ENCODE measurements around the gene TMEM167B. TPM values are rescaled to one million over a fixed set of nuclear protein-coding genes. Genes with fewer than 3 reads are reported as not detected.

The TMEM167B gene
- total RNA-seq, 1 experiment from 2014 or later, result 26.4 TPM

DNA sequence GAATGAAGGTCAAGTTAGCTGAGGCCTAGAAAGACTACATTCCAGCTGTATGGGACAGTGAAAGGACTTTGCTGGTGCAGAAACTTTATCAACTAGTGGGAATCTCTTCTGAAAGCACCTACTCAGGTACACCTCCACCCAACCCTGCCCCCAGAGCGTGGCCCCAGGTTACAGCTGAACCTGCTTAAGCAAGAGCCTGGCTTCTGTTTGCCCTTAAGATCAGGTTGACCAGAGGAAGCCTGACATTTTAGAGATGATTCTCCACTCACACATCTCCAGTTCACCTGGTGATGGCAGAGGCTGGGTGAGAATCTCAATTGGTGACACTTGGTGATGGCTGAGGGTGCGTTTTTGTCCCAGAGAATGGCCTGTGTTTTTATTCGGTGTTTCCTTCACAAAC lies 47.4 kb downstream of the TMEM167B start:
- Histone ChIP-seq H3K27ac (ENCODE audit: low read depth, low read length, poor library complexity, severe bottlenecking) (no peak overlapping the region), H3K4me3 (ENCODE audit: low read depth, low read length, poor library complexity, severe bottlenecking) (no peak overlapping the region), H3K27me3 (replicated peaks; ENCODE audit: insufficient read depth, low read depth, low read length, poor library complexity) (no peaks in the 10 kb centered on the region), H3K9me3 (ENCODE audit: low read depth, low read length, poor library complexity, severe bottlenecking) (no peaks in the 10 kb centered on the region), H3K36me3 (ENCODE audit: insufficient read depth, low read length, poor library complexity, severe bottlenecking) (no peaks in the 10 kb centered on the region), H3K4me1 (ENCODE audit: insufficient read depth, low read length, poor library complexity, severe bottlenecking) (peaks cover 15% of the 10 kb centered on the region)
- no peak for DNase-seq (ENCODE audit: low spot score)
- intact Hi-C loops (cut with micrococcal nuclease; ENCODE audit: unreplicated experiment), result no loop called here
- ChIA-PET POLR2A (ENCODE audit: low non-redundant PET) (no interaction called here), CTCF (no interaction called here)
- no TSS peak for BruUV-seq (replicated peaks)
- TF ChIP-seq, protein P1, sequence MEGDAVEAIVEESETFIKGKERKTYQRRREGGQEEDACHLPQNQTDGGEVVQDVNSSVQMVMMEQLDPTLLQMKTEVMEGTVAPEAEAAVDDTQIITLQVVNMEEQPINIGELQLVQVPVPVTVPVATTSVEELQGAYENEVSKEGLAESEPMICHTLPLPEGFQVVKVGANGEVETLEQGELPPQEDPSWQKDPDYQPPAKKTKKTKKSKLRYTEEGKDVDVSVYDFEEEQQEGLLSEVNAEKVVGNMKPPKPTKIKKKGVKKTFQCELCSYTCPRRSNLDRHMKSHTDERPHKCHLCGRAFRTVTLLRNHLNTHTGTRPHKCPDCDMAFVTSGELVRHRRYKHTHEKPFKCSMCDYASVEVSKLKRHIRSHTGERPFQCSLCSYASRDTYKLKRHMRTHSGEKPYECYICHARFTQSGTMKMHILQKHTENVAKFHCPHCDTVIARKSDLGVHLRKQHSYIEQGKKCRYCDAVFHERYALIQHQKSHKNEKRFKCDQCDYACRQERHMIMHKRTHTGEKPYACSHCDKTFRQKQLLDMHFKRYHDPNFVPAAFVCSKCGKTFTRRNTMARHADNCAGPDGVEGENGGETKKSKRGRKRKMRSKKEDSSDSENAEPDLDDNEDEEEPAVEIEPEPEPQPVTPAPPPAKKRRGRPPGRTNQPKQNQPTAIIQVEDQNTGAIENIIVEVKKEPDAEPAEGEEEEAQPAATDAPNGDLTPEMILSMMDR (conservative IDR thresholded peaks at IDR 0.05; ENCODE audit: low read depth, low read length), result no peak
- no peak for TF ChIP-seq EZH2 (IDR thresholded peaks at IDR 0.05; ENCODE audit: borderline replicate concordance, low read depth, low read length, poor library complexity, severe bottlenecking)

DNA sequence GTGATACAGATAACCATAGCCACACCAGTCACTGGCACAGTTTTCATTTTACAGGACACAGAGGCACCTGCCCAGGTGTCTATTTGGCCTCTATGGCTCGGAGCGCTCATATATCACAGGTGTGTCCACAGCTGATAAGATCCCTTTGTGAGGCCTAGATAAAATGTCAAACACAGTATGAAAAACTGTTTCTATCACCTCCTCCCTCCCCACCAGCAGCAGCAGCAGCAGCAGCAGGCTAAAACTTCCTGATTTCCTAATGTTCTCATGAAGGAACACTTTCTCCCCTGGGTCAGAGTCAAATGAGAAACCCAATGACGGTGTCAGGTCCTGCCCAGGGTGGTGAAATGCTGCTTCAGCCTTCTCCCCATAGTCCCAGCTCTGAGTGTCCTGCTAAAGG lies 47.8 kb downstream of the TMEM167B start:
- ChIA-PET POLR2A (ENCODE audit: low non-redundant PET) (no interaction called here), CTCF (no interaction called here)
- peaks cover 12% of the 10 kb centered on the region for H3K4me1 ChIP-seq (ENCODE audit: insufficient read depth, low read length, poor library complexity, severe bottlenecking)
- no peak for TF ChIP-seq EZH2 (IDR thresholded peaks at IDR 0.05; ENCODE audit: borderline replicate concordance, low read depth, low read length, poor library complexity, severe bottlenecking)
- TF ChIP-seq, protein P1 (conservative IDR thresholded peaks at IDR 0.05; ENCODE audit: low read depth, low read length), result no peak
- no peaks in the 10 kb centered on the region for H3K27me3 ChIP-seq (replicated peaks; ENCODE audit: insufficient read depth, low read depth, low read length, poor library complexity)
- H3K36me3 ChIP-seq (ENCODE audit: insufficient read depth, low read length, poor library complexity, severe bottlenecking), result no peaks in the 10 kb centered on the region
- no peak for DNase-seq (ENCODE audit: low spot score)
- intact Hi-C loops (cut with micrococcal nuclease; ENCODE audit: unreplicated experiment), result no loop called here
- H3K4me3 ChIP-seq (ENCODE audit: low read depth, low read length, poor library complexity, severe bottlenecking), result no peak overlapping the region
- H3K9me3 ChIP-seq (ENCODE audit: low read depth, low read length, poor library complexity, severe bottlenecking), result no peaks in the 10 kb centered on the region
- H3K27ac ChIP-seq (ENCODE audit: low read depth, low read length, poor library complexity, severe bottlenecking), result no peak overlapping the region
- BruUV-seq (replicated peaks), result no TSS peak

DNA sequence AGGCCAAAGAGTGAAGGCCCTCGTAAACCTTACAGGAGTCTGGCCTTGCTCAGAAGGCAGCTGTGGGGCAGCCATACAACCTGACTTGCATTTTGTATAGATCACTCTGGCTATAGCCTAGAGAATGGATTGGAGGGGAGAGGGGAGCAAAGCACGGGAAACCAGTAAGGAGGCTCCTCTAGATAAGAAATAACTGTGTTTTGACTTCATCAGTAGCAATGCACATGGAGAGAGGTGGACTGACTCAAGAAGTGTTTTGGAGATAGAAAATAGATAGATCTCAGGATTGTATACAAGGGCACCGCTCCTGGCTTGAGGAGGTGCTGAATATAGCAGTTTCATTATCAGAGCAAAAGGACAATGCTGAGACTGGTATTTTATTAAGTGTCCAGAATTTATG lies 49.8 kb downstream of the TMEM167B start:
- DNase-seq (ENCODE audit: low spot score), result no peak
- intact Hi-C loops (cut with micrococcal nuclease; ENCODE audit: unreplicated experiment), result no loop called here
- Histone ChIP-seq H3K9me3 (ENCODE audit: low read depth, low read length, poor library complexity, severe bottlenecking) (no peaks in the 10 kb centered on the region), H3K36me3 (ENCODE audit: insufficient read depth, low read length, poor library complexity, severe bottlenecking) (no peaks in the 10 kb centered on the region), H3K27ac (ENCODE audit: low read depth, low read length, poor library complexity, severe bottlenecking) (no peak overlapping the region), H3K4me3 (ENCODE audit: low read depth, low read length, poor library complexity, severe bottlenecking) (no peak overlapping the region), H3K27me3 (replicated peaks; ENCODE audit: insufficient read depth, low read depth, low read length, poor library complexity) (no peaks in the 10 kb centered on the region), H3K4me1 (ENCODE audit: insufficient read depth, low read length, poor library complexity, severe bottlenecking) (no peaks in the 10 kb centered on the region)
- TF ChIP-seq EZH2 (IDR thresholded peaks at IDR 0.05; ENCODE audit: borderline replicate concordance, low read depth, low read length, poor library complexity, severe bottlenecking), result no peak
- TF ChIP-seq, protein P1 (conservative IDR thresholded peaks at IDR 0.05; ENCODE audit: low read depth, low read length), result no peak
- ChIA-PET CTCF (no interaction called here), POLR2A (ENCODE audit: low non-redundant PET) (no interaction called here)
- no TSS peak for BruUV-seq (replicated peaks)
